SIG-M5 treated with dmso at 0.1 percent for 504 hours (cell line): ENCODE data around the gene OS9.

Source experiments
- DNase-seq: peaks from one replicate; lab custom pipeline; 2025; ENCODE audit not compliant: unreplicated experiment; lab: John Stamatoyannopoulos, UW

The OS9 gene

GRCh38 chr12:57735952-57736740 is 42.2 kb downstream of the OS9 start:
- DNase-seq = no peak

- no peak for DNase-seq
Measured at GRCh38 chr12:57736741-57737466, 43.0 kb downstream of the OS9 start.

DNA sequence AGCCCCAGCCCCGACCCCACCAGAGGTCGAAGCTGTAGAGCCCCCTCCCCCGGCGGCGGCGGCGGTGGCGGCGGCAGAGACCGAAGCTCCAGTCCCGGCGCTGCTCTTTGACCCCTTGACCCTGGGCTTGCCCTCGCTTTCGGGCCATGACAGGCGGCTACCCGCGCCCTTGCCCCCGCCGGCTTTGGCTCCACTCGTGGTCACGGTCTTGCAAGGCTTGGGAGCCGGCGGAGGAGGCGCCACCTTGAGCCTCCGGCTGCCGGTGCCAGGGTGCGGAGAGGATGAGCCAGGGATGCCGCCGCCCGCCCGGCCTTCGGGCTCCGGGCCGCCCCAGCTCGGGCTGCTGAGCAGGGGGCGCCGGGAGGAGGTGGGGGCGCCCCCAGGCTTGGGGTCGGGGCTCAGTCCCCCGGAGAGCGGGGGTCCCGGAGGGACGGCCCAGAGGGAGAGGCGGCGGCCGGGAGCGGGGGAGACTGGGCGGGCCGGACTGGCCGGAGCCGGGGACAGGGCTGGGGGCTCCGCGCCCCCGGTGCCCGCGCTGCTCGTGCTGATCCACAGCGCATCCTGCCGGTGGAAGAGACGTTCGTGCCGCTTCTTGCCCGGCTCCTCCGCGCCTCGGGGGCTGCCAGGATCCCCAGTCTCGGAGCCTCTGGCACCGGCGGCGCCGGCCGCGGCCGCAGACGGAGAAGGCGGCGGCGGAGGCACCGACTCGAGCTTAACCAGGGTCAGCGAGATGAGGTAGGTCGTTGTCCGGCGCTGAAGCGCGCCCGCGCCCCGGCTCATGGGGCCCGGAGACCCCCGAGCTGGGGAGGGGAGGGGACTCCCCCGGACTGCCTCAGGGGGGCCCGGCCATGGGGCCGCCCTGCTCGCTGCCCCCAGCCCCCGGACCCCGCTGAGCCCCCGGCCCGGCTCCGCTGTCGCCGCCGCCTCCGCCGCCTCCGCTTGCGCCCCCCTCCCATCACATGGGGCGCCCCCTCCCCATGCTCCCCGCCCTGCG is 43.8 kb downstream of the OS9 start:
- no peak for DNase-seq

DNA sequence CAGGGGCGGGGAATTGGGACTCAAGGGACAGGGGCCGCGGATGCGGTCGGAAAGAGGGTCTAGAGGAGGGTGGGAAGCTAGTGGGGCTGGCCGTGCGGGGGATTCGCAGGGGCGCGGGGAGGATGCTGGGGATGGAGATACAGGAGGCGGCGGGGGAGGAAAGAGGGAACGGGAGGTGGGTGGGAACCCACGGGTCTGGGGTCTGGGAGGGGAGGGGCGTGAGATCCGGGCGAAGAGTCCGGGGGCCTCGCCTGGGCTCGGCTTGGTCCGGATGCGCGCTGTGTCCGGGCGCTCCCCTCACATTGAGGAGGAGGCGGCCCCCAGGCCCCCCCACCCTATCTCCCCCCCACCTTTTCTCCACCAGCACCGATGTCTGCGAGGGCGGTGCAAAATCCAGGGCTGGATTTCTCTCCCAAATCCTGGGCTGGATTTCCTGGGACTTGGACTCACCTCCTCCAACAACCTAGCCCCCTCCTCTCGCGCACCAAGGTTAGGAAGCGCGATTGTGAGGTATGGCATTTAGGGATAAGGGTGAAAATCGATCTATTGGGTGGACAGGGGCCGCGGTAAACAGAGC is 44.8 kb downstream of the OS9 start, which contains the start of gene AGAP2:
Gene AGAP2, minus strand, starts transcription at position 82 of the 577 bp plus-strand sequence. CDS start 496 bp downstream, outside the sequence.
- DNase-seq = no peak

- DNase-seq = no peak
Measured at GRCh38 chr12:57739387-57739786, 45.5 kb downstream of the OS9 start.

DNA sequence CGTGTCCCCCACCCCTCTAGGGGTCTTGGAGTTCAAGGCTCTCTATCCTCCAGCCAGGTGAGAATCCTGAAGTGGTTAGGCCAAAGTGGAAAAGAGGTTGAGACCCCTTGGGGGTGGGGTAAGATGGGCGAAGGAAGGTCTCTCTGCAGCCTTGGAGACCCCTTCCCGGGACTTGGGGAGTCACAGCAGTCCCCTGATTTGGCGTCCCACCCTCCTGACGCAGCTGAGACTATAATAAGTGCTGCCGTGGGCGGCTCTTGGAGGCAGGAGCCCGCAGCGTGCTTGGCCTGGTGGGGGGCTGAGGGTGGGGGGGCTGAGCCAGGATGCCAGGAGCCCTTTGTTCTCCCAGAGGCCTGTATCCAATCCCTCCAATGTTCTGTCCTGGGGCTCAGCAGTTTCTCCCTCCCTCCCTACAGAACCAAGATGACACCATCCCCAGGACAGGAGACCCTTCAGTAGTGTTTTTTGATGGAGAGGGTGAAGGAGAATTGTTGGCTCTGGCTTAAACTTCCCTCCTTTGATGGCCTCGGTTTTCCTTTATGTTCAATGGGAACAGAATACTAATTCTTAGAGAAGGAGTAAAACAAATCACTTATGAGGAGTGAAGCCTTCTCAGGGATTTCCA is 46.1 kb downstream of the OS9 start:
- DNase-seq = no peak

GRCh38 chr12:57740656-57741412 is 46.9 kb downstream of the OS9 start:
- DNase-seq = peak; percentile 81

DNA sequence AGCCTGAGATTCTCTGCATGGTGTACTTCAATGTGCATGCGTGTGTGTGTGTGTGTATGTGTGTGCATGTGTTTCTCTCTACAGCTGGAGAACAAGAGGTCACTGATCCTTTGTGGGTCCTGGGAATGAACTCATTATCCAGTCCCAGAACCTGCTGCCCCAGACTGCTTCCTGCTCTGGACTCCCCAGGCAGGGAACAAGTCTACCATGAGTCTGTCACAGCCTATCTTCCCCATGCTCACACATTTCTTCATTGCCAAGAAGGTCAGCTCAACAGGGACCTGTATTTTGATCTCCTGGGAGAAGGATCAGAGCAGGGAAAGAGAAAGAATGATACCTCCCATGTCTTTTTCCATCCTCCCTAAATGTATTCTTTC is 47.5 kb downstream of the OS9 start:
- no peak for DNase-seq

- peak; percentile 80 for DNase-seq
Measured at GRCh38 chr12:57741844-57742738, 48.2 kb downstream of the OS9 start.

DNA sequence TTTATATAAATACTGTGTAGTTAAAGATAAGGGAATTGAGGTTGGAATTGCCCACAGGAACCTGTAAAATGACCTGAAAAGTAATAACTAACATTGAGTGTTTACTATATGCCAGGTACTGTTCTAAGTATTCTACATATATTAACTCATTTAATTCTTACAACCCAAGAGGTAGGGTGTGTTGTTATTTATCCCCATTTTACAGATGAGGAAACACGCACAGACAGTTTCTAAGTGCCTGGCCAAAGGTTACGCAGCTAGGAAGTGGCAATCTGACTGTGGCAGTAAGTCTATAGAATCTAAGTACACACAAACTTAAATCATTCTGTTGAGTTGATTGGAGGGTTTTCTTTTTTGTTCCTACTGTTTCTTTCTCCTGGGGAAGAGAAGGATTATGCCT is 49.8 kb downstream of the OS9 start:
- DNase-seq = no peak

DNA sequence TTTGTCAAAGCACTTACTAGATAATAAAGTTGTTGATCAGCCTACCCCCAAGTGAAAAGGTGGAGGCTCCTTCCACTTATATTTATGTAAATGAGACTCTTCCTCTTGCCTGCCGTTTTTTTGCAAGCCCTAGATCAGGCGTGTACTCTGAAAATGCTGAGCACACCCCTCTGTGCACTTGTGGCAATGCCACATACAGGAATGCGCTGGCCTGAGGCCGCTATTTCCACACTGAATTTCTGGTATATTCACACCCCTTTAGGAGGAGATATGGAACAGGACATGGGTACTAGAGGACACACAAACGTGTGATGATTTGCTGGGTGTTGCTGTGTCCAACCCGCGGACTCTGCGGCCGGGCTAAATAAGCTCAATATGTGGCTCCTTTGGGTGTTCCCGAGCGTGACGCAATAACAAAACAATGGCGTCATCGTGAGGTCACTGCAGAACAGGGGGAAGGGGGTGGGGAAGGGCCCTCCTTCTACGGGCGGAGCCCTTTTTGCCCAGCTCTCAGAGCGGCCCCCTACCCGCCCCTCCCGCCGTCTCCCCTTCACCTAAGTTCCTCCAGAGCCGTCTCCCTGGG is 50.4 kb downstream of the OS9 start:
- peak; percentile 58 for DNase-seq

DNA sequence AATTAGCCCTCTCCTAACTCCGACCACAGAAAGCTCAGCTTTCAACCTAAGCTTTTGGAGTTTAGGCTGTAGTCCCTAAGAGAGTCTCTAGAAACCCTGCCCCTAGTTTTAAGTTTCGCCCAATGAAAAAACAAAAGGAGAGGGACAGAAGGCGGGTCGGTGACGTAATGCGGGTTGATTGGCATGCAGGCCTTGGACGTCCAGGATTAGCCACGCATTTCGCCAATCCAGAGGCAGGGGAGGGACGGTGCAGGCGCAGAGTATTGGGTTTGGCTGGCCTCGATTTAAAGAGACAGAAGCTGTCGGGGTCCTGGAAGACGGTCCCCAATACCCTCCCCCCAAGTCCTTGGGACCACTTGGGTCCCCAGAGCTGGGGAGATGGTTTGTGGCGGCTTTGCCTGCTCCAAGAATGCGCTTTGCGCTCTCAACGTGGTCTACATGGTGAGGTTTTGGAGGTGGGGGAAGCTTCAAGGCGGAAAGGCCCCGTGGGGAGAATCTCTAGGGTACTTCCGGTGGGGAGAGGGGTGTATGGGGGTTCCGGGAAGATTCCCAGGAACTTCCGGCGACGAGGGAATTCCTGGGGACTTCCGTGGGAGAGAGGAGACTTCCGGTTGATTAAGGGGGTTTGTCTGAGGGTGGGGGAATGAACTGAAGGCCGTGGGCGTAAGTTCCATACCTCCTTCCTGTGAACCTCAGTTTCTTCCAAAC is 51.0 kb downstream of the OS9 start, which contains the start of gene TSPAN31:
Gene TSPAN31, plus strand, starts transcription at position 263 of the 708 bp plus-strand sequence. Its CDS starts 116 bp downstream, at position 379.
- peak; percentile 100 for DNase-seq

- no peak for DNase-seq
Measured at GRCh38 chr12:57745485-57745881, 51.6 kb downstream of the OS9 start.

DNA sequence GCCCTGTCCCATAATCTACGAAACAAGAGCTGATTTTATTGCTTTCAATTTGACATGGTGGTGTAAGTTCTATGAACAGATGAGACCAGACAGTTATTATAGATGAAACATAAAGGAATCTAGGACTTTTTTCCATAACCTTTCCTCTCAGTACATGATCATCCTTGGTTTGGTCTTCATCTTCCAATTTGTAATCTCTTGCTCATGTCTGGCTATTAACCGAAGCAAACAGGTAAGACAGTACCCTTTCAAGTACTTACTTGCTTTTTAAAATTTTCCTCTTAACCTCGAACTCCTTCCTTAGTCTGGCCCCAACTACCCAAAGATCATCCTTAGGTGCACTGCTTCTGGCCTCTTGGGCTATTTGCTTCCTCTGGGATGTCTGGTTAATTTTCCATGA is 52.1 kb downstream of the OS9 start:
- no peak for DNase-seq

- DNase-seq = no peak
Measured at GRCh38 chr12:57749061-57749460, 55.1 kb downstream of the OS9 start.

DNA sequence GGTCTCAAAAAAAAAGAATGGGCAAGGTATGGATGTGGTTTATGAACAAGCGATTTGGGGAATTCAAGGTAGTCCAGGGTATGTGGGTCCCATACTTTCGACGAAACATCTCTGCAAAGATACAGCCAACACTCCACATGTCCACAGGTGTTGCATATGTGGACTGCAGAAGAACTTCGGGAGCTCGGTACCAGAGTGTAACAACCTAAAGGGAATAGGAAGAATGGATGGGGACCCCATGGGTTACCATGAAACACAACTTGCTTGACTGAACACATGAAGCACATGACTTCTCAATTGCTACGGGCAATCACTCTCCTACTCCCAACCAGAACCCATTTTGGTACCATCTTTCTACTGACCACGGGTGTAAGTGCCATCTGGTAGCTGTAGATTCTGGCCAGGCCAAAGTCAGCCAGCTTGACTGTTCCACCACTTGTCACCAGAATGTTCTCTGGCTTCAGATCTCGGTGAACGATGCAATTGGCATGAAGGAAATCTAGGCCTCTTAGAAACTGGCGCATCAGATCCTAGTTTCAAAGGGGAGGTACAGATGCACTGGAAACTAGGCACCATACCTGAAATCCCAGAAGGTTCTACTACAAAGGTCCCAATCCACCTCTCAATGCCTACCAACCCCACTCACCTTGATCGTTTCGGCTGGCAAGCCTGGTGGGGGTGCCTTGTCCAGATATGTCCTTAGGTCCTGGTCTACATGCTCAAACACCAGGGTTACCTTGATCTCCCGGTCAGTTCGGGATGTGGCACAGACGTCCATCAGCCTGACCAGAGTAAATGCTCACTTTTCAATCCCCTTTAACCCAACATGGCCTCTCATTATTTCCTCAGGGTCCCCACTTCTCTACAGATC is 56.9 kb downstream of the OS9 start:
- DNase-seq = no peak

DNA sequence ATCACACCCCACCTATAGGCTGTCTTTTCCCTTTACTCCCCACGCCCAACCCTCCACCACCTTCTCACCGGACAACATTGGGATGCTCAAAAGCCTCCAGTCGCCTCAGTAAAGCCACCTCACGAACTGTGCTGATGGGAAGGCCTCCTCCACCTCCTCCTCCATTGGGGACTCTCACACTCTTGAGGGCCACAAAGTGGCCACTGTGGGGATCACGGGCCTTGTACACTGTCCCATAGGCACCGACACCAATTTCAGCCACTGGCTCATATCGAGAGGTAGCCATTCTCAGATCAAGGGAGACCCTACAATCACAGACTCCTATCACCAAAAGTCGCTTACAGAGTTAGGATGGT is 57.5 kb downstream of the OS9 start:
- no peak for DNase-seq
